ENCODE results near the gene KIR2DL1.
"Not testable (repeated sequence)": the region's sequence is repeated elsewhere in the genome, so short reads cannot be mapped to it uniquely, and the experiment has no call there.

KIR2DL1 gene

GRCh38 chr19:54741950-54742349, 27.6 kb upstream of the KIR2DL1 start:
- not testable (repeated sequence) for H3K36me3 ChIP-seq (ENCODE audit: control insufficient read depth, insufficient read depth, low read length); H3K9ac ChIP-seq (ENCODE audit: low read depth, low read length); H3K27me3 ChIP-seq (ENCODE audit: control insufficient read depth, insufficient read depth, low read length); H3K4me1 ChIP-seq (ENCODE audit: control insufficient read depth, insufficient read depth, low read length); H3K4me3 ChIP-seq (ENCODE audit: low read depth, low read length); H3K9me3 ChIP-seq (ENCODE audit: control insufficient read depth, insufficient read depth, low read length)

GRCh38 chr19:54744080-54744479, 25.5 kb upstream of the KIR2DL1 start:
- not testable (repeated sequence) for H3K9me3 ChIP-seq (ENCODE audit: control insufficient read depth, insufficient read depth, low read length); H3K9ac ChIP-seq (ENCODE audit: low read depth, low read length); H3K4me1 ChIP-seq (ENCODE audit: control insufficient read depth, insufficient read depth, low read length); H3K4me3 ChIP-seq (ENCODE audit: low read depth, low read length); H3K27me3 ChIP-seq (ENCODE audit: control insufficient read depth, insufficient read depth, low read length); H3K36me3 ChIP-seq (ENCODE audit: control insufficient read depth, insufficient read depth, low read length)

- not testable (repeated sequence) for H3K9ac ChIP-seq (ENCODE audit: low read depth, low read length); H3K4me3 ChIP-seq (ENCODE audit: low read depth, low read length); H3K4me1 ChIP-seq (ENCODE audit: control insufficient read depth, insufficient read depth, low read length); H3K36me3 ChIP-seq (ENCODE audit: control insufficient read depth, insufficient read depth, low read length); H3K9me3 ChIP-seq (ENCODE audit: control insufficient read depth, insufficient read depth, low read length); H3K27me3 ChIP-seq (ENCODE audit: control insufficient read depth, insufficient read depth, low read length)
These were observed 21.8 kb upstream of the KIR2DL1 start for GRCh38 chr19:54747614-54748322.

- H3K9me3 ChIP-seq (ENCODE audit: control insufficient read depth, insufficient read depth, low read length); H3K9ac ChIP-seq (ENCODE audit: low read depth, low read length); H3K36me3 ChIP-seq (ENCODE audit: control insufficient read depth, insufficient read depth, low read length); H3K4me3 ChIP-seq (ENCODE audit: low read depth, low read length); H3K27me3 ChIP-seq (ENCODE audit: control insufficient read depth, insufficient read depth, low read length); H3K4me1 ChIP-seq (ENCODE audit: control insufficient read depth, insufficient read depth, low read length): not testable (repeated sequence)
These were observed 19.3 kb upstream of the KIR2DL1 start for GRCh38 chr19:54750276-54750675.

GRCh38 chr19:54756204-54757110, 13.1 kb upstream of the KIR2DL1 start:
- H3K36me3 ChIP-seq (ENCODE audit: control insufficient read depth, insufficient read depth, low read length) = not testable (repeated sequence)

GRCh38 chr19:54758577-54758976, 11.0 kb upstream of the KIR2DL1 start:
- H3K9ac ChIP-seq (ENCODE audit: low read depth, low read length); H3K36me3 ChIP-seq (ENCODE audit: control insufficient read depth, insufficient read depth, low read length); H3K4me3 ChIP-seq (ENCODE audit: low read depth, low read length); H3K9me3 ChIP-seq (ENCODE audit: control insufficient read depth, insufficient read depth, low read length); H3K27me3 ChIP-seq (ENCODE audit: control insufficient read depth, insufficient read depth, low read length); H3K4me1 ChIP-seq (ENCODE audit: control insufficient read depth, insufficient read depth, low read length): not testable (repeated sequence)

More at GRCh38 chr19:54756204-54757110, 13.1 kb upstream of the KIR2DL1 start:
- H3K27me3 ChIP-seq (ENCODE audit: control insufficient read depth, insufficient read depth, low read length); H3K4me1 ChIP-seq (ENCODE audit: control insufficient read depth, insufficient read depth, low read length); H3K9ac ChIP-seq (ENCODE audit: low read depth, low read length); H3K4me3 ChIP-seq (ENCODE audit: low read depth, low read length); H3K9me3 ChIP-seq (ENCODE audit: control insufficient read depth, insufficient read depth, low read length): not testable (repeated sequence)

GRCh38 chr19:54764219-54764618, 5.4 kb upstream of the KIR2DL1 start:
- not testable (repeated sequence) for H3K9ac ChIP-seq (ENCODE audit: low read depth, low read length); H3K27me3 ChIP-seq (ENCODE audit: control insufficient read depth, insufficient read depth, low read length); H3K4me3 ChIP-seq (ENCODE audit: low read depth, low read length); H3K9me3 ChIP-seq (ENCODE audit: control insufficient read depth, insufficient read depth, low read length); H3K4me1 ChIP-seq (ENCODE audit: control insufficient read depth, insufficient read depth, low read length); H3K36me3 ChIP-seq (ENCODE audit: control insufficient read depth, insufficient read depth, low read length)

- not testable (repeated sequence) for H3K36me3 ChIP-seq (ENCODE audit: control insufficient read depth, insufficient read depth, low read length); H3K4me1 ChIP-seq (ENCODE audit: control insufficient read depth, insufficient read depth, low read length); H3K9ac ChIP-seq (ENCODE audit: low read depth, low read length); H3K27me3 ChIP-seq (ENCODE audit: control insufficient read depth, insufficient read depth, low read length); H3K4me3 ChIP-seq (ENCODE audit: low read depth, low read length); H3K9me3 ChIP-seq (ENCODE audit: control insufficient read depth, insufficient read depth, low read length)
These were observed 3.1 kb upstream of the KIR2DL1 start for GRCh38 chr19:54766464-54766863.

GRCh38 chr19:54770511-54770910, 918 bp downstream of the KIR2DL1 start:
- not testable (repeated sequence) for H3K9ac ChIP-seq (ENCODE audit: low read depth, low read length); H3K27me3 ChIP-seq (ENCODE audit: control insufficient read depth, insufficient read depth, low read length); H3K36me3 ChIP-seq (ENCODE audit: control insufficient read depth, insufficient read depth, low read length); H3K4me3 ChIP-seq (ENCODE audit: low read depth, low read length); H3K9me3 ChIP-seq (ENCODE audit: control insufficient read depth, insufficient read depth, low read length); H3K4me1 ChIP-seq (ENCODE audit: control insufficient read depth, insufficient read depth, low read length)

- H3K4me1 ChIP-seq (ENCODE audit: control insufficient read depth, insufficient read depth, low read length); H3K27me3 ChIP-seq (ENCODE audit: control insufficient read depth, insufficient read depth, low read length); H3K9me3 ChIP-seq (ENCODE audit: control insufficient read depth, insufficient read depth, low read length); H3K36me3 ChIP-seq (ENCODE audit: control insufficient read depth, insufficient read depth, low read length); H3K4me3 ChIP-seq (ENCODE audit: low read depth, low read length); H3K9ac ChIP-seq (ENCODE audit: low read depth, low read length): not testable (repeated sequence)
These were observed 1.7 kb downstream of the KIR2DL1 start for GRCh38 chr19:54771018-54771960.

- not testable (repeated sequence) for H3K4me1 ChIP-seq (ENCODE audit: control insufficient read depth, insufficient read depth, low read length); H3K9ac ChIP-seq (ENCODE audit: low read depth, low read length); H3K9me3 ChIP-seq (ENCODE audit: control insufficient read depth, insufficient read depth, low read length); H3K4me3 ChIP-seq (ENCODE audit: low read depth, low read length); H3K36me3 ChIP-seq (ENCODE audit: control insufficient read depth, insufficient read depth, low read length); H3K27me3 ChIP-seq (ENCODE audit: control insufficient read depth, insufficient read depth, low read length)
These were observed 3.1 kb downstream of the KIR2DL1 start for GRCh38 chr19:54772666-54773065.

Measured in iPS-15b (cell line).